Neural progenitor cell (in vitro differentiated cells): ENCODE data around the gene IL6.

ENCODE experiments used
- EZH2 ChIP-seq: fragments of 200-600 bp; sonication (generic); IDR thresholded peaks from 2 replicates; pipeline ENCODE4 v1.6.1; 2017; ENCODE audit warnings: antibody characterized with exemption, mild to moderate bottlenecking, moderate library complexity
- EZH2phosphoT487 ChIP-seq: fragments of 200-600 bp; sonication (generic); IDR thresholded peaks from 2 replicates; pipeline ENCODE4 v1.6.1; 2017; ENCODE audit warnings: antibody characterized with exemption
- TF ChIP-seq, protein P1 (sequence below): fragments of 200-600 bp; sonication (generic); IDR thresholded peaks from 2 replicates; pipeline ENCODE4 v1.5.1; 2017; ENCODE audit warnings: antibody characterized with exemption, mild to moderate bottlenecking

- TF ChIP-seq, protein P1, sequence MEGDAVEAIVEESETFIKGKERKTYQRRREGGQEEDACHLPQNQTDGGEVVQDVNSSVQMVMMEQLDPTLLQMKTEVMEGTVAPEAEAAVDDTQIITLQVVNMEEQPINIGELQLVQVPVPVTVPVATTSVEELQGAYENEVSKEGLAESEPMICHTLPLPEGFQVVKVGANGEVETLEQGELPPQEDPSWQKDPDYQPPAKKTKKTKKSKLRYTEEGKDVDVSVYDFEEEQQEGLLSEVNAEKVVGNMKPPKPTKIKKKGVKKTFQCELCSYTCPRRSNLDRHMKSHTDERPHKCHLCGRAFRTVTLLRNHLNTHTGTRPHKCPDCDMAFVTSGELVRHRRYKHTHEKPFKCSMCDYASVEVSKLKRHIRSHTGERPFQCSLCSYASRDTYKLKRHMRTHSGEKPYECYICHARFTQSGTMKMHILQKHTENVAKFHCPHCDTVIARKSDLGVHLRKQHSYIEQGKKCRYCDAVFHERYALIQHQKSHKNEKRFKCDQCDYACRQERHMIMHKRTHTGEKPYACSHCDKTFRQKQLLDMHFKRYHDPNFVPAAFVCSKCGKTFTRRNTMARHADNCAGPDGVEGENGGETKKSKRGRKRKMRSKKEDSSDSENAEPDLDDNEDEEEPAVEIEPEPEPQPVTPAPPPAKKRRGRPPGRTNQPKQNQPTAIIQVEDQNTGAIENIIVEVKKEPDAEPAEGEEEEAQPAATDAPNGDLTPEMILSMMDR: no peak
- TF ChIP-seq EZH2phosphoT487 (no peak), EZH2 (no peak)
Observed at GRCh38 chr7:22681852-22682657, 44.9 kb upstream of the IL6 start.
